Bronchial epithelial cell (primary cell): ENCODE results near the gene RAC3. TPM values are rescaled to one million over a fixed set of nuclear protein-coding genes. Genes with fewer than 3 reads are reported as not detected.

Experiments used
- DNase-seq: peaks from one replicate; pipeline ENCODE4 v3.0.0-alpha.2; 2010; ENCODE audit warnings: low read depth
- FAIRE-seq: peaks from 2 replicates; lab custom pipeline; 2011; peaks lifted over from hg19 to GRCh38; lab: Jason Lieb, UNC
- H3K27me3 ChIP-seq: 2 replicates; pipeline ENCODE4 v1.5.1; 2011; ENCODE audit warnings: low read length; ENCODE audit not compliant: control insufficient read depth, insufficient read depth
- H3K36me3 ChIP-seq: 2 replicates; pipeline ENCODE4 v1.5.1; 2011; ENCODE audit warnings: low read length; ENCODE audit not compliant: control insufficient read depth, insufficient read depth
- H3K4me3 ChIP-seq: 2 replicates; pipeline ENCODE4 v1.5.1; 2011; ENCODE audit warnings: mild to moderate bottlenecking, low read depth, low read length, control low read depth
- total RNA-seq: library from RNA; depleted of rRNA; stranded (reverse); fragments of >200 nt; gene quantifications from 2 replicates; pipeline ENCODE4 v1.2.1, GENCODE V29; 2014
- TF ChIP-seq, protein P1 (sequence below): IDR thresholded peaks from 2 replicates; pipeline ENCODE4 v1.5.1; 2011; ENCODE audit warnings: mild to moderate bottlenecking, moderate library complexity, low read length, control low read depth, inconsistent platforms; ENCODE audit not compliant: insufficient read depth, severe bottlenecking

Gene RAC3
- total RNA-seq, 1 donor from 2014 or later: 18.7 TPM

DNA sequence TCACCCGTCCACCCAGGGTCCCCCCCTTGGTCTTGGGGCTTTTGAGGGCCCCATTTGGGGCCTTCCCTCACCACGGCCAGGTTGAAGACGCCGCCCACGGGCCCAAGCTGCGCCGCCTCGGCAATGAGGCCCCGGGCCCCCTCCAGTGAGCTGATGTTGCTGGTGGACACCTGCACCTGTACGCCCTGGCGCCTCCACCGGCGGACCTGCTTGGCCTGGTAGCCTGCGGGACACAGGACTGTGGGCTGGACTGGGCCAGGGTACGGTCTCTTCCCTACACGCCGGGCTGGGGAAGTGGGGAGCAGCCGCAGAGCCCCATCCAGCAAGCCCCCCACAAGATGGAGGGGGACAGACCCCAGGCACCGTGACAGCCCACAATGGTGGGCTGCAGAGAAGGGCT, 51.0 kb downstream of the RAC3 start:
- peaks cover 75% of the 10 kb centered on the region for H3K36me3 ChIP-seq
- FAIRE-seq: no peak
- TF ChIP-seq, protein P1, sequence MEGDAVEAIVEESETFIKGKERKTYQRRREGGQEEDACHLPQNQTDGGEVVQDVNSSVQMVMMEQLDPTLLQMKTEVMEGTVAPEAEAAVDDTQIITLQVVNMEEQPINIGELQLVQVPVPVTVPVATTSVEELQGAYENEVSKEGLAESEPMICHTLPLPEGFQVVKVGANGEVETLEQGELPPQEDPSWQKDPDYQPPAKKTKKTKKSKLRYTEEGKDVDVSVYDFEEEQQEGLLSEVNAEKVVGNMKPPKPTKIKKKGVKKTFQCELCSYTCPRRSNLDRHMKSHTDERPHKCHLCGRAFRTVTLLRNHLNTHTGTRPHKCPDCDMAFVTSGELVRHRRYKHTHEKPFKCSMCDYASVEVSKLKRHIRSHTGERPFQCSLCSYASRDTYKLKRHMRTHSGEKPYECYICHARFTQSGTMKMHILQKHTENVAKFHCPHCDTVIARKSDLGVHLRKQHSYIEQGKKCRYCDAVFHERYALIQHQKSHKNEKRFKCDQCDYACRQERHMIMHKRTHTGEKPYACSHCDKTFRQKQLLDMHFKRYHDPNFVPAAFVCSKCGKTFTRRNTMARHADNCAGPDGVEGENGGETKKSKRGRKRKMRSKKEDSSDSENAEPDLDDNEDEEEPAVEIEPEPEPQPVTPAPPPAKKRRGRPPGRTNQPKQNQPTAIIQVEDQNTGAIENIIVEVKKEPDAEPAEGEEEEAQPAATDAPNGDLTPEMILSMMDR: no peak

DNA sequence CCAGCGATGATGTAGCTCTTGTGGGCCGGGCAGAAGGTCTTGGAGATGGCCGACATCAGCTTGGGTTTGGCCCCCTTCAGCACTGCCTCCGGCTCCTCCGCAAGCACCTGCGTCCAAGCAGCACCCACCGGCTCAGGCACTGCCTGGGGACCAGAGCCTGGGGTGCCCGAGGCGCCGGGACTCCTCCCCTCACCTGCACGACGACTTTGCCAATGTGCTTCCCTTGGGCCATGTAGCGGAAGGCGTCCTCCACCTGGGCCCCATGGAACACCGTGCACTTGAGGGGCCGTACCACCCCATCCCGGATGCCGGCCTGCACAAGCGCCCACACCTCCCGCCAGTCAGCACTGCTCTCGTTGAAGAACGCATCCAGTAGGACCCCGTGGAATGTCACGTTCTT, 51.5 kb downstream of the RAC3 start:
- peaks cover 78% of the 10 kb centered on the region for H3K36me3 ChIP-seq

More for the DNA sequence above, 51.0 kb downstream of the RAC3 start:
- DNase-seq: no peak
- Histone ChIP-seq H3K27me3 (no peaks in the 10 kb centered on the region), H3K4me3 (no peak overlapping the region)

More for the DNA sequence above, 51.5 kb downstream of the RAC3 start:
- H3K4me3 ChIP-seq: no peak overlapping the region
- DNase-seq (no peak), FAIRE-seq (no peak)
- H3K27me3 ChIP-seq: no peaks in the 10 kb centered on the region
- TF ChIP-seq, protein P1: no peak

Other genes starting within 250 kb of the RAC3 start
- not detected in 2 replicates for gene GCGR, start 227.5 kb upstream of the RAC3 start, total RNA-seq
- 25.8 and 32.6 TPM in 2 replicates for gene MCRIP1, start 198.4 kb upstream of the RAC3 start, total RNA-seq
- gene PPP1R27, start 196.6 kb upstream of the RAC3 start, total RNA-seq: 0.13 TPM in 1 of 2 replicates, not detected in the other
- 673 and 821 TPM in 2 replicates for gene P4HB, start 171.1 kb upstream of the RAC3 start, total RNA-seq
- 57.4 and 67.0 TPM in 2 replicates for gene ARHGDIA, start 160.3 kb upstream of the RAC3 start, total RNA-seq
- 105 and 145 TPM in 2 replicates for gene ALYREF, start 140.1 kb upstream of the RAC3 start, total RNA-seq
- 237 and 251 TPM in 2 replicates for gene ANAPC11, start 140.0 kb upstream of the RAC3 start, total RNA-seq
- 0.26 and 0.51 TPM in 2 replicates for gene NPB, start 129.4 kb upstream of the RAC3 start, total RNA-seq
- gene PCYT2, start 120.3 kb upstream of the RAC3 start, total RNA-seq: 16.5 and 29.5 TPM in 2 replicates
- 48.4 and 62.2 TPM in 2 replicates for gene SIRT7, start 113.5 kb upstream of the RAC3 start, total RNA-seq
- 16.8 and 19.6 TPM in 2 replicates for gene MAFG, start 103.9 kb upstream of the RAC3 start, total RNA-seq
- 152 and 178 TPM in 2 replicates for gene PYCR1, start 94.4 kb upstream of the RAC3 start, total RNA-seq
- not detected in 2 replicates for gene MYADML2, start 84.4 kb upstream of the RAC3 start, total RNA-seq
- gene NOTUM, start 70.5 kb upstream of the RAC3 start, total RNA-seq: 0.13 TPM in 1 of 2 replicates, not detected in the other
- 22.6 and 32.1 TPM in 2 replicates for gene ASPSCR1, start 54.0 kb upstream of the RAC3 start, total RNA-seq
- gene CENPX, start 8.8 kb upstream of the RAC3 start, total RNA-seq: 33.8 and 38.7 TPM in 2 replicates
- gene LRRC45, start 8.4 kb upstream of the RAC3 start, total RNA-seq: 6.1 and 8.4 TPM in 2 replicates
- gene DCXR, start 6.0 kb downstream of the RAC3 start, total RNA-seq: 83.3 and 87.9 TPM in 2 replicates
- 26.3 and 38.7 TPM in 2 replicates for gene RFNG, start 20.1 kb downstream of the RAC3 start, total RNA-seq
- 83.7 and 117 TPM in 2 replicates for gene GPS1, start 20.2 kb downstream of the RAC3 start, total RNA-seq
- gene DUS1L, start 34.1 kb downstream of the RAC3 start, total RNA-seq: 122 and 125 TPM in 2 replicates
- 37.1 and 38.5 TPM in 2 replicates for gene FASN, start 66.6 kb downstream of the RAC3 start, total RNA-seq
- gene CCDC57, start 181.2 kb downstream of the RAC3 start, total RNA-seq: 8.1 and 10.8 TPM in 2 replicates
- 162 and 205 TPM in 2 replicates for gene SLC16A3, start 197.4 kb downstream of the RAC3 start, total RNA-seq
- gene CSNK1D, start 242.0 kb downstream of the RAC3 start, total RNA-seq: 64.9 and 72.4 TPM in 2 replicates